Measurements from ENCODE around the gene UBN1. TPM values are rescaled to one million over a fixed set of nuclear protein-coding genes. Genes with fewer than 3 reads are reported as not detected.
"Not testable (repeated sequence)": the region's sequence is repeated elsewhere in the genome, so short reads cannot be mapped to it uniquely, and the experiment has no call there.

UBN1 gene
- total RNA-seq, 1 donor from 2014 or later = 33.1 TPM

DNA sequence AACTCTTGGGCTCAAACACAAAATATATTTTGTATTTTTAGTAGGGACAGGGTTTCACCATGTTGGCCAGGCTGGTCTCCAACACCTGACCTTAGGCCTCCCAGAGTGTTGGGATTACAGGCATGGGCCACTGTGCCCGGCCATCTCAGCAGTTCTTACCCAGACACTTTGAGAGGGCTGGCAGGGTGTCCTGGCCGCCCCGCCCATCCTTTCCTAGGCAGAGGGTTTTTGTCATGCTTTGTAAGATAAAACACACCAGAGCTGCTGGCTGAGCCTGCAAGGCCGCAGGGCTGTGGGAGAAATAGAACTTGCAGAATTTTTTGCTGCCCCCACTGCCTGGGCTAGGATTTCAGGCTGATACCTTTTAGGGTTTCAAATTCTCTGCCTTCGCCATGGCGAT, 80.9 kb downstream of the UBN1 start:
- DNase-seq (ENCODE audit: low read depth) = no peak

- not testable (repeated sequence) for DNase-seq (ENCODE audit: low read depth)
These were observed 82.3 kb downstream of the UBN1 start for GRCh38 chr16:4929619-4930018.

- no peak for DNase-seq (ENCODE audit: low read depth)
These were observed 84.1 kb downstream of the UBN1 start for GRCh38 chr16:4931381-4931780.

Other genes with a start within 250 kb of the UBN1 start
- gene UBALD1, start 232.6 kb upstream of the UBN1 start, total RNA-seq = 1.2 and 7.4 TPM in 2 replicates
- 17.9 and 77.4 TPM in 2 replicates for gene MGRN1, start 222.7 kb upstream of the UBN1 start, total RNA-seq
- 30.9 and 49.2 TPM in 2 replicates for gene NUDT16L1, start 153.9 kb upstream of the UBN1 start, total RNA-seq
- 27.1 and 34.6 TPM in 2 replicates for gene ANKS3, start 113.2 kb upstream of the UBN1 start, total RNA-seq
- gene DNAAF8, start 112.9 kb upstream of the UBN1 start, total RNA-seq = 1.0 and 1.7 TPM in 2 replicates
- gene ZNF500, start 80.3 kb upstream of the UBN1 start, total RNA-seq = 7.3 and 11.4 TPM in 2 replicates
- not detected in 2 replicates for gene SEPTIN12, start 59.1 kb upstream of the UBN1 start, total RNA-seq
- 16.7 TPM in 1 of 2 replicates, not detected in the other for gene SMIM22, start 52.1 kb upstream of the UBN1 start, total RNA-seq
- 16.3 and 24.5 TPM in 2 replicates for gene ROGDI, start 44.8 kb upstream of the UBN1 start, total RNA-seq
- 57.1 and 106 TPM in 2 replicates for gene GLYR1, start 193 bp upstream of the UBN1 start, total RNA-seq
- gene PPL, start 89.7 kb downstream of the UBN1 start, total RNA-seq = 17.0 and 35.4 TPM in 2 replicates
- gene SEC14L5, start 110.8 kb downstream of the UBN1 start, total RNA-seq = 0.10 TPM in 1 of 2 replicates, not detected in the other
- 12.5 and 20.2 TPM in 2 replicates for gene NAGPA, start 186.5 kb downstream of the UBN1 start, total RNA-seq
- 0.15 TPM in 1 of 2 replicates, not detected in the other for gene C16orf89, start 218.5 kb downstream of the UBN1 start, total RNA-seq
- gene ALG1, start 224.4 kb downstream of the UBN1 start, total RNA-seq = 20.8 and 27.8 TPM in 2 replicates